ENCODE measurements around the gene TRAPPC1.
A peak's percentile ranks its signal among the peaks of the same experiment; 100 is the strongest.

The TRAPPC1 gene

GRCh38 chr17:7897090-7897489 lies 34.7 kb downstream of the TRAPPC1 start:
- no peak for FAIRE-seq

GRCh38 chr17:7894866-7895265 lies 36.9 kb downstream of the TRAPPC1 start:
- FAIRE-seq, result no peak

- no peak for FAIRE-seq
Observed at GRCh38 chr17:7894226-7894625, 37.5 kb downstream of the TRAPPC1 start.

GRCh38 chr17:7893187-7893880 lies 38.4 kb downstream of the TRAPPC1 start:
- no peak for FAIRE-seq

GRCh38 chr17:7889166-7889955 lies 42.4 kb downstream of the TRAPPC1 start:
- no peak for FAIRE-seq

- no peak for FAIRE-seq
Observed at GRCh38 chr17:7888184-7888920, 43.4 kb downstream of the TRAPPC1 start, which contains the start of gene CHD3. Gene CHD3, plus strand, starts transcription at chr17:7888789. Its CDS starts 212 bp downstream, at chr17:7889001.

- FAIRE-seq, result peak; percentile 95
Observed at GRCh38 chr17:7887482-7888183, 44.1 kb downstream of the TRAPPC1 start.

GRCh38 chr17:7887038-7887481 lies 44.7 kb downstream of the TRAPPC1 start:
- FAIRE-seq, result no peak

GRCh38 chr17:7886227-7887037 lies 45.3 kb downstream of the TRAPPC1 start:
- FAIRE-seq, result no peak

GRCh38 chr17:7885367-7886226 lies 46.1 kb downstream of the TRAPPC1 start:
- no peak for FAIRE-seq

- FAIRE-seq, result no peak
Observed at GRCh38 chr17:7884581-7885366, 47.0 kb downstream of the TRAPPC1 start.

GRCh38 chr17:7883781-7884386 lies 47.9 kb downstream of the TRAPPC1 start:
- FAIRE-seq, result peak; percentile 17

GRCh38 chr17:7882629-7883028 lies 49.1 kb downstream of the TRAPPC1 start:
- FAIRE-seq, result no peak

- no peak for FAIRE-seq
Observed at GRCh38 chr17:7882068-7882467, 49.7 kb downstream of the TRAPPC1 start.

GRCh38 chr17:7881276-7882054 lies 50.3 kb downstream of the TRAPPC1 start:
- no peak for FAIRE-seq

Measured in TTC549 (cell line).